Neutrophil (primary cell): ENCODE measurements around the gene TMEM184A.

Experiments
- H3K27ac ChIP-seq: fragments of 200-600 bp; sonication (generic); 2 replicates; pipeline ENCODE4 v1.5.1; 2016; ENCODE audit warnings: mild to moderate bottlenecking, moderate library complexity
- H3K27me3 ChIP-seq: fragments of 200-600 bp; sonication (generic); 2 replicates; pipeline ENCODE4 v1.6.0; 2016; ENCODE audit warnings: mild to moderate bottlenecking
- H3K36me3 ChIP-seq: fragments of 200-600 bp; sonication (generic); 2 replicates; pipeline ENCODE4 v1.5.1; 2017
- H3K4me1 ChIP-seq, 2 experiments: fragments of 200-600 bp in 1 of 2; sonication (generic) in 1 of 2; 1 replicate in 1 of 2; 2 replicates in 1 of 2; pipeline versions ENCODE4 v1.5.1 to v1.6.1; 2013 to 2016; ENCODE audit warnings: low read depth in 1 of 2, low read length in 1 of 2, mild to moderate bottlenecking in 1 of 2, moderate library complexity in 1 of 2; ENCODE audit not compliant: control insufficient read depth in 1 of 2, insufficient read depth in 1 of 2
- H3K4me3 ChIP-seq, 2 experiments: fragments of 200-600 bp in 1 of 2; sonication (generic) in 1 of 2; 1 replicate in 1 of 2; 2 replicates in 1 of 2; pipeline ENCODE4 v1.5.1; 2013 to 2016; ENCODE audit warnings: low read depth in 1 of 2, low read length in 1 of 2, mild to moderate bottlenecking in 1 of 2, moderate library complexity in 1 of 2
- H3K9me3 ChIP-seq: fragments of 200-600 bp; sonication (generic); 2 replicates; pipeline ENCODE4 v1.5.1; 2016
- CTCF ChIP-seq: fragments of 200-600 bp; sonication (generic); IDR thresholded peaks from 2 replicates; pipeline ENCODE4 v1.5.1; 2016; ENCODE audit warnings: antibody characterized with exemption

TMEM184A gene

GRCh38 chr7:1538544-1539180 is 17.3 kb downstream of the TMEM184A start:
- Histone ChIP-seq H3K27ac (no peak overlapping the region), H3K27me3 (no peaks in the 10 kb centered on the region), H3K9me3 (no peaks in the 10 kb centered on the region), H3K4me3 (no peak overlapping the region), H3K4me1 (peaks cover 6 to 8% of the 10 kb centered on the region in 2 experiments), H3K36me3 (peaks cover 85% of the 10 kb centered on the region)
- TF ChIP-seq CTCF, result no peak

GRCh38 chr7:1537535-1538412 is 18.2 kb downstream of the TMEM184A start:
- no peak overlapping the region for H3K27ac ChIP-seq
- peaks cover 76% of the 10 kb centered on the region for H3K36me3 ChIP-seq
- no peaks in the 10 kb centered on the region for H3K9me3 ChIP-seq
- H3K4me3 ChIP-seq, result no peak overlapping the region
- no peaks in the 10 kb centered on the region for H3K27me3 ChIP-seq
- H3K4me1 ChIP-seq, result peaks cover 15 to 17% of the 10 kb centered on the region in 2 experiments
- no peak for TF ChIP-seq CTCF

- no peak for TF ChIP-seq CTCF
- no peak overlapping the region for H3K4me3 ChIP-seq
- H3K9me3 ChIP-seq, result no peaks in the 10 kb centered on the region
- H3K36me3 ChIP-seq, result peaks cover 67% of the 10 kb centered on the region
- no peaks in the 10 kb centered on the region for H3K27me3 ChIP-seq
- peaks cover 23 to 25% of the 10 kb centered on the region in 2 experiments for H3K4me1 ChIP-seq
- no peak overlapping the region for H3K27ac ChIP-seq
Observed at GRCh38 chr7:1536743-1537534, 19.1 kb downstream of the TMEM184A start.

GRCh38 chr7:1536455-1536742 is 19.6 kb downstream of the TMEM184A start:
- H3K27me3 ChIP-seq, result no peaks in the 10 kb centered on the region
- TF ChIP-seq CTCF, result no peak
- H3K9me3 ChIP-seq, result no peaks in the 10 kb centered on the region
- peaks cover 28 to 30% of the 10 kb centered on the region in 2 experiments for H3K4me1 ChIP-seq
- no peak overlapping the region for H3K27ac ChIP-seq
- peaks cover 62% of the 10 kb centered on the region for H3K36me3 ChIP-seq
- no peak overlapping the region for H3K4me3 ChIP-seq

- H3K27ac ChIP-seq, result no peak overlapping the region
- H3K4me1 ChIP-seq, result peaks cover 31 to 33% of the 10 kb centered on the region in 2 experiments
- TF ChIP-seq CTCF, result no peak
- H3K36me3 ChIP-seq, result peaks cover 57% of the 10 kb centered on the region
- no peak overlapping the region for H3K4me3 ChIP-seq
- H3K9me3 ChIP-seq, result no peaks in the 10 kb centered on the region
- H3K27me3 ChIP-seq, result no peaks in the 10 kb centered on the region
Observed at GRCh38 chr7:1535701-1536454, 20.1 kb downstream of the TMEM184A start.
